Measurements from ENCODE around the gene CIAO3.
"Not testable (repeated sequence)": the region's sequence is repeated elsewhere in the genome, so short reads cannot be mapped to it uniquely, and the experiment has no call there.

CIAO3 gene

GRCh38 chr16:749010-749409 is 8.2 kb upstream of the CIAO3 start:
- Histone ChIP-seq H3K4me3 (no peak overlapping the region), H3K27ac (no peak overlapping the region)
- no peak for TF ChIP-seq CTCF (IDR thresholded peaks at IDR 0.05)
- no peak for DNase-seq (ENCODE audit: low spot score)

- TF ChIP-seq CTCF (IDR thresholded peaks at IDR 0.05) = no peak
- DNase-seq (ENCODE audit: low spot score) = no peak
- Histone ChIP-seq H3K4me3 (no peak overlapping the region), H3K27ac (no peak overlapping the region)
Measured at GRCh38 chr16:747978-748746, 7.4 kb upstream of the CIAO3 start.

- Histone ChIP-seq H3K4me3 (no peak overlapping the region), H3K27ac (no peak overlapping the region)
- no peak for TF ChIP-seq CTCF (IDR thresholded peaks at IDR 0.05)
- no peak for DNase-seq (ENCODE audit: low spot score)
Measured at GRCh38 chr16:746637-747036, 5.8 kb upstream of the CIAO3 start.

- no peak overlapping the region for H3K27ac ChIP-seq
- DNase-seq (ENCODE audit: low spot score) = no peak
- H3K4me3 ChIP-seq = no peak overlapping the region
- no peak for TF ChIP-seq CTCF (IDR thresholded peaks at IDR 0.05)
Measured at GRCh38 chr16:745739-746138, 4.9 kb upstream of the CIAO3 start.

- Histone ChIP-seq H3K27ac (no peak overlapping the region), H3K4me3 (no peak overlapping the region)
- no peak for DNase-seq (ENCODE audit: low spot score)
- no peak for TF ChIP-seq CTCF (IDR thresholded peaks at IDR 0.05)
Measured at GRCh38 chr16:743794-744500, 3.1 kb upstream of the CIAO3 start.

- H3K4me3 ChIP-seq; H3K27ac ChIP-seq; DNase-seq (ENCODE audit: low spot score): not testable (repeated sequence)
Measured at GRCh38 chr16:742894-743293, 2.1 kb upstream of the CIAO3 start.

- no peak overlapping the region for H3K4me3 ChIP-seq
- no peak for DNase-seq (ENCODE audit: low spot score)
- H3K27ac ChIP-seq = no peak overlapping the region
- no peak for TF ChIP-seq CTCF (IDR thresholded peaks at IDR 0.05)
Measured at GRCh38 chr16:741986-742629, 1.3 kb upstream of the CIAO3 start.

Data from coronary artery (tissue), 2 donors.